ENCODE measurements around the gene YPEL2.
"Not testable (repeated sequence)": the region's sequence is repeated elsewhere in the genome, so short reads cannot be mapped to it uniquely, and the experiment has no call there.

YPEL2 gene

DNA sequence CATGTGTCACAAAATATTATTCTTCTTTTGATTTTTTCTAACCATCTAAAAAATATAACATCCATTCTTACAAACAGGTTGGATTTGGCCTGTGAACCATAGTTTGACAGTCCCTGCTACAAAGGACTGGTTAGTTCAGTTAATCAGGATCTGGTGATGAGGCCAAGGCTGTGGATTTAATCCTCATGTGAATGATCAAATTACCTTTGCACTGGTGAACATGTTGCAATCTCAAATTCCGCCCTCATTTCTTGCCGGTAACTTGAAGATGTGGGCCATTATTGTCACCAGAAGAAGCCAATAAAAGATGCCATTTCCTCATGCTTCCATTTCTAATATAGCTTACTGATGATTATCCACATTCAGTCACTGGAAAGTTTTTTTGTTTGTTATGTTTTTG is 35.3 kb upstream of the YPEL2 start:
- H3K27ac ChIP-seq: peak overlapping the region; percentile 65
- TF ChIP-seq, protein P1, sequence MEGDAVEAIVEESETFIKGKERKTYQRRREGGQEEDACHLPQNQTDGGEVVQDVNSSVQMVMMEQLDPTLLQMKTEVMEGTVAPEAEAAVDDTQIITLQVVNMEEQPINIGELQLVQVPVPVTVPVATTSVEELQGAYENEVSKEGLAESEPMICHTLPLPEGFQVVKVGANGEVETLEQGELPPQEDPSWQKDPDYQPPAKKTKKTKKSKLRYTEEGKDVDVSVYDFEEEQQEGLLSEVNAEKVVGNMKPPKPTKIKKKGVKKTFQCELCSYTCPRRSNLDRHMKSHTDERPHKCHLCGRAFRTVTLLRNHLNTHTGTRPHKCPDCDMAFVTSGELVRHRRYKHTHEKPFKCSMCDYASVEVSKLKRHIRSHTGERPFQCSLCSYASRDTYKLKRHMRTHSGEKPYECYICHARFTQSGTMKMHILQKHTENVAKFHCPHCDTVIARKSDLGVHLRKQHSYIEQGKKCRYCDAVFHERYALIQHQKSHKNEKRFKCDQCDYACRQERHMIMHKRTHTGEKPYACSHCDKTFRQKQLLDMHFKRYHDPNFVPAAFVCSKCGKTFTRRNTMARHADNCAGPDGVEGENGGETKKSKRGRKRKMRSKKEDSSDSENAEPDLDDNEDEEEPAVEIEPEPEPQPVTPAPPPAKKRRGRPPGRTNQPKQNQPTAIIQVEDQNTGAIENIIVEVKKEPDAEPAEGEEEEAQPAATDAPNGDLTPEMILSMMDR (IDR thresholded peaks at IDR 0.05): no peak
- TF ChIP-seq ZFX (IDR thresholded peaks at IDR 0.05; ENCODE audit: borderline replicate concordance): no peak

DNA sequence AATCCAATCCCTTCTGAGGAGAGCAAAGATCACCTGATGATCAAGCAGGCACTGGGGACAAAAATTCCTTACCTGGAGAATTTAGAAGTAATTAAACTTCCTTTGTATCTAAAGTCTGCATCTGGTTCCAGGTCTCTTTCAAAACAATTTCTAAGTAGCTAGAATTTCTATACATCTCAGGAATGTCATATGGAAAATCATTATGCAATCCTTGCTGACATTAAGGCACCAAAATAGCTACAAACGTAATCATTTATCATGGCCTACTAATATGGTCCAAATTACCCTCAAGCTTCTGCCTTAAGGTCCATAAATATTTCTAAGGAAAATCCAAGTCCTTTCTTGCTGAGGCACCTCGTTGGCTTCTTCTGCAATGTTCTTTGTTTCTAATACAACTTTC is 32.9 kb upstream of the YPEL2 start:
- TF ChIP-seq, protein P1 (IDR thresholded peaks at IDR 0.05): no peak
- TF ChIP-seq ZFX (IDR thresholded peaks at IDR 0.05; ENCODE audit: borderline replicate concordance): no peak
- H3K27ac ChIP-seq: no peak overlapping the region

DNA sequence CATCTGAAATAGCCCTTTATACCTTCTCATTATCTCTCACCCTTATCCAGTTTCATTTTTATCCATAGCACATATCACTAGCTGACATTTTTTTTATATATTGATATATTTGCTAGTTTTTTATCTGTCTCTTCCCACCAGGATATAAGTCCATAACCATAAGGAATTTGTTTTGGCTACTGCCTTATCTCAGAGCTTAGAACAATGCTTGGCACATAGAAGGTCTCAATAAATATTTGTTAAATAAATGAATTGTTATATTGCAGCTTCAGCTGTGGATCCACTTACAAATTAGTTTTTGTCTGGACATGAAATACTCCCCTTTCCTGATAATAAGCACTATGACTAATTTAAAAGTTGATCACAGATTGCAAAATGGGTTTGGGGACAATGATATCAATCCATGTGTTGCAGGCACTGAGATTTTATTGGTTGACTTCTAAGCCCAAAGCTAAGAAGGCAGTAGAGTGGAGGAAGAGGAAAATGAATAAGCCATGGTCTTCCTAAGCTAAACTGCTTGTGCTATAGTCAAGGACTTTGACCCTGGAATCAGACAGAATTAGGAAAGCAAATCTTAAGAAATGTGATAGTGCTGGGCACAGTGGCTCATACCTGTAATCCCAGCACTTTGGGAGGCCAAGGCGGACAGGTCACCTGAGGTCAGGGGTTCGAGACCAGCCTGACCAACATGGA is 31.9 kb upstream of the YPEL2 start:
- TF ChIP-seq, protein P1 (IDR thresholded peaks at IDR 0.05): no peak
- TF ChIP-seq ZFX (IDR thresholded peaks at IDR 0.05; ENCODE audit: borderline replicate concordance): no peak
- no peak overlapping the region; the same call in 1 of the 2 replicates for H3K27ac ChIP-seq

DNA sequence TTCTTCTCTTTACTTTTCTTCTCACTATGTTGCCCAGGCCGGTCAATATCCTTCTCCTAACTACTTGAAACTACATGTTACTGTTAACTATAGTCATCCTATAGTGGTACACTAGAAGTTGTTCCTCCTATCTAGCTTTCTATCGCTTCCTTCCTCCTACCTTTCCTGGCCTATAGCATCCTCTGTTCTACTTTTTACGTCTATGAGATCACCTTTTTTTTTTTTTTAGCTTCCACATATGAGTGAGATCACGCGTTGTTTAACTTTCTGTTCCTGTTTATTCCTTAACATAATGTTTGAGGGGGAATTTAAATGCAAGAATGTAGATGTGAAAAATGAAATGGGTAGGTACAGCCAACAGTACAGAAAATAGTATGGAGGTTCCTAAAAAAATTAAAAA is 30.5 kb upstream of the YPEL2 start:
- TF ChIP-seq, protein P1 (IDR thresholded peaks at IDR 0.05): no peak
- no peak overlapping the region for H3K27ac ChIP-seq

DNA sequence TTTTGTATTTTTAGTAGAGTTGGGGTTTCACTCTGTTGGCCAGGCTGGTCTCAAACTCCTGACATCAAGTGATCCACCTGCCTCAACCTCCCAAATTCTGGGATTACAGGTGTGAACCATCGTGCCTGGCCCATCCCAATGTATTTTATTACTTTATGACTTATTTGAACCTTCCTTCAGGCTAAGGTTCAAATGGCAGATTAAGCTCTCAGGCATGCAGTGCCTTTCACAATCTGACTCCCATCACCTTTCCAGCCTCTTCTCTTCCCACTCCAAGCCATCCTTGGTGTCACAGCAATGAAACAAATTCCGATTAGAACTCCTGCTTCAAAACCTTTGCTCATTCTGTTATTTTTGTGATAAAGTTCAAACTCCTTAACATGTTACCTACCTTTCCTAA is 26.6 kb upstream of the YPEL2 start:
- TF ChIP-seq ZFX (IDR thresholded peaks at IDR 0.05; ENCODE audit: borderline replicate concordance): no peak
- TF ChIP-seq, protein P1 (IDR thresholded peaks at IDR 0.05): no peak
- no peak overlapping the region for H3K27ac ChIP-seq

DNA sequence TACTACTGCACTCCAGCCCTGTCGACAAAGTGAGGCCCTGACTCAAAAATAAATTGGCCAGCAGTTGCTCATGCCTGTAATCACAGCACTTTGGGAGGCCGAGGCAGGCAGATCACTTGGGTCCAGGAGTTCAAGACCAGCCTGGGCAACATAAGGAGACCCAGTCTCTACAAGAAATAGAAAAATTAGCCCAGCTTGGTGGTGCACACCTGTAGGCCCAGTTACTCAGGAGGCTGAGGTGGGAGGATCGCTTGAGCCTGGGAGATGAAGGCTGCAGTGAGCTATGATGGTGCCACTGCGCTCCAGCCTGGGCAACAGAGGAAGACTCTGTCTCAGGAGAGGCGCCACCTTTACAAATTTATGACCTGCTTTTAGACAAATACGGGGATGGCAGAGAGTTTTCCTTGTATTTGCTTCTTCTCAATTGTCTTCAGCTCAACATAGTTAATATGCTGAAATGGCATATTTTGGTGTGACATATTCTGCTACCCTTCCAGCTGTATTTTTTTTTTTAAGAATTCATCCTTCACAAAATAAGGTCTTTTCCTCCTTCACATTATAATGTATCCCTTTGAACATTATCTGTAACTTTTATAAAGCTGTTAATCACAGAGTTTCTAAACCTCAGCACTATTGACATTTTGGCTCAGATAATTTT is 21.1 kb upstream of the YPEL2 start:
- H3K27ac ChIP-seq: no peak overlapping the region
- TF ChIP-seq, protein P1 (IDR thresholded peaks at IDR 0.05): no peak
- TF ChIP-seq ZFX (IDR thresholded peaks at IDR 0.05; ENCODE audit: borderline replicate concordance): no peak

DNA sequence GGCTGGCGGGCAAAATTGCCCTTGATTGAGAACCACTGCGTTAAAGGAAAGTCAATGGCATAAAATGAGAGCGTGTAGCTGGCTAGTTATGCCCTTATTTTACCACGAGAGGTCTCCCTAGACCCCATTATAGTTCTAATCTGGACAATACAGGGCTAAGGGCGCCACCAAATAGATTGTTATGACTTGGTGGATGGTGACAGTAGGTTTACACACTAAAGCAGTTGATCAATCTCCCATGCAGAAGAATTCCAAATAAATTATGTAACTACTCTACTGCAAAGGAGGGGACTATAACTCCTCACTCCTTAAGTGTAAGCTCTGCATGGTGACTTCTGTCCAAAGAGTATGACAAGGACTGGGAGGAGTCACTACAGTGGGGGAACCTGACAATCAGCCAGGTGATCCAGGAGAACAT is 20.4 kb upstream of the YPEL2 start:
- no peak overlapping the region for H3K27ac ChIP-seq
- TF ChIP-seq, protein P1 (IDR thresholded peaks at IDR 0.05): peak; percentile 80
- TF ChIP-seq ZFX (IDR thresholded peaks at IDR 0.05; ENCODE audit: borderline replicate concordance): no peak

DNA sequence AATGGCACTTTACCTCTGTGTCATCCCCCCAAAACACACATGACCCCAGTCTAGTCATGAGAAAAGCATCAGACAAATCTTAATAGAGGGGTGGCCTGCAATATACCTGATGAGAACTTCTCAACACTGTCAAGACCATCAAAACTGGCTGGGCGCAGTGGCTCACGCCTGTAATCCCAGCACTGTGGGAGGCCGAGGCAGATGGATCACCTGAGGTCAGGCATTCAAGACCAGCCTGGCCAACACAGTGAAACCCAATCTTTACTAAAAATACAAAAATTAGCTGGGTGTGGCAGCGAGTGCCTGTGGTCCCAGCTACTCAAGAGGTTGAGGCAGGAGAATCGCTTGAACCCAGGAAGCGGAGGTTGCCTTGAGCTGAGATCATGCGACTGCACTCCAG is 19.9 kb upstream of the YPEL2 start:
- H3K27ac ChIP-seq: not testable (repeated sequence)
